H9 (cell line): ENCODE data around the gene MFN2. TPM values are rescaled to one million over a fixed set of nuclear protein-coding genes. Genes with fewer than 3 reads are reported as not detected.

ENCODE experiments used
- DNase-seq: peaks from one replicate; pipeline ENCODE4 v3.0.0-alpha.2; 2017
- H2AFZ ChIP-seq: one replicate; pipeline ENCODE4 v1.6.1; 2013; ENCODE audit warnings: mild to moderate bottlenecking, low read length, control low read depth, moderate library complexity
- H2AK5ac ChIP-seq: 2 replicates; pipeline ENCODE4 v1.6.1; 2013; ENCODE audit warnings: low read length, control low read depth, mixed read lengths; ENCODE audit not compliant: insufficient read length
- H2BK120ac ChIP-seq: one replicate; pipeline ENCODE4 v1.6.1; 2013; ENCODE audit warnings: low read depth, mild to moderate bottlenecking, low read length, control low read depth, inconsistent platforms; ENCODE audit not compliant: poor library complexity, severe bottlenecking
- H2BK12ac ChIP-seq: 2 replicates; pipeline ENCODE4 v1.6.1; 2013; ENCODE audit warnings: low read length, control low read depth, mixed read lengths, low read depth; ENCODE audit not compliant: insufficient read length
- H2BK15ac ChIP-seq: 2 replicates; pipeline ENCODE4 v1.6.1; 2013; ENCODE audit warnings: low read depth, low read length, control low read depth
- H2BK20ac ChIP-seq: one replicate; pipeline ENCODE4 v1.6.1; 2013; ENCODE audit warnings: low read depth, mild to moderate bottlenecking, low read length, control low read depth, inconsistent platforms; ENCODE audit not compliant: poor library complexity, severe bottlenecking
- H2BK5ac ChIP-seq: 2 replicates; pipeline ENCODE4 v1.6.1; 2013; ENCODE audit warnings: low read length, control low read depth, mixed read lengths; ENCODE audit not compliant: insufficient read length
- H3K14ac ChIP-seq: 2 replicates; pipeline ENCODE4 v1.6.1; 2013; ENCODE audit warnings: low read length, control low read depth; ENCODE audit not compliant: insufficient read depth
- H3K18ac ChIP-seq: 2 replicates; pipeline ENCODE4 v1.6.1; 2013; ENCODE audit warnings: low read depth, mild to moderate bottlenecking, mixed read lengths, low read length, control low read depth; ENCODE audit not compliant: insufficient read length
- H3K23ac ChIP-seq: 2 replicates; pipeline ENCODE4 v1.6.1; 2013; ENCODE audit warnings: low read length, control low read depth, mixed read lengths, low read depth; ENCODE audit not compliant: insufficient read length
- H3K23me2 ChIP-seq: 2 replicates; pipeline ENCODE4 v1.6.1; 2013; ENCODE audit warnings: low read depth, mild to moderate bottlenecking, mixed read lengths, low read length, control low read depth; ENCODE audit not compliant: insufficient read length, poor library complexity, severe bottlenecking
- H3K27ac ChIP-seq: 2 replicates; pipeline ENCODE4 v1.5.1; 2013; ENCODE audit warnings: low read length, control low read depth, mixed read lengths, low read depth; ENCODE audit not compliant: insufficient read length
- H3K27me3 ChIP-seq: 2 replicates; pipeline ENCODE4 v1.6.1; 2013; ENCODE audit warnings: low read length, control low read depth, inconsistent platforms; ENCODE audit not compliant: insufficient read depth
- H3K4ac ChIP-seq: 2 replicates; pipeline ENCODE4 v1.6.1; 2013; ENCODE audit warnings: low read depth, mild to moderate bottlenecking, control low read depth, inconsistent platforms, low read length, moderate library complexity
- H3K4me1 ChIP-seq: 2 replicates; pipeline ENCODE4 v1.6.1; 2013; ENCODE audit warnings: low read length, control low read depth, inconsistent platforms; ENCODE audit not compliant: insufficient read depth
- H3K4me2 ChIP-seq: 2 replicates; pipeline ENCODE4 v1.6.1; 2013; ENCODE audit warnings: low read length, control low read depth, mixed read lengths; ENCODE audit not compliant: insufficient read length, insufficient read depth
- H3K56ac ChIP-seq: 2 replicates; pipeline ENCODE4 v1.6.1; 2013; ENCODE audit warnings: low read depth, mild to moderate bottlenecking, mixed read lengths, low read length, control low read depth; ENCODE audit not compliant: insufficient read length
- H3K79me1 ChIP-seq: 2 replicates; pipeline ENCODE4 v1.6.1; 2013; ENCODE audit warnings: low read depth, mild to moderate bottlenecking, moderate library complexity, low read length, control low read depth, inconsistent platforms; ENCODE audit not compliant: insufficient read depth, poor library complexity, severe bottlenecking
- H3K79me2 ChIP-seq: 2 replicates; pipeline ENCODE4 v1.6.1; 2013; ENCODE audit warnings: low read length, control low read depth, inconsistent platforms; ENCODE audit not compliant: insufficient read depth
- H3K9ac ChIP-seq: 2 replicates; pipeline ENCODE4 v1.6.1; 2013; ENCODE audit warnings: low read length, control low read depth, mixed read lengths; ENCODE audit not compliant: insufficient read length; ENCODE audit errors: extremely low read depth
- H3K9me3 ChIP-seq: one replicate; pipeline ENCODE4 v1.6.1; 2013; ENCODE audit warnings: low read depth, low read length, inconsistent platforms; ENCODE audit not compliant: control insufficient read depth
- H3T11ph ChIP-seq: one replicate; pipeline ENCODE4 v1.6.1; 2013; ENCODE audit warnings: mild to moderate bottlenecking, low read length, control low read depth, inconsistent platforms
- H4K20me1 ChIP-seq: one replicate; pipeline ENCODE4 v1.6.1; 2013; ENCODE audit not compliant: control insufficient read depth, insufficient read length, insufficient read depth
- H4K5ac ChIP-seq: 2 replicates; pipeline ENCODE4 v1.6.1; 2013; ENCODE audit warnings: low read depth, mild to moderate bottlenecking, mixed read lengths, low read length, control low read depth; ENCODE audit not compliant: insufficient read length
- H4K8ac ChIP-seq: replicated peaks from 2 replicates; pipeline ENCODE4 v1.6.1; 2013; ENCODE audit warnings: low read length, control low read depth, mixed read lengths, low read depth; ENCODE audit not compliant: insufficient read length
- H4K91ac ChIP-seq: 2 replicates; pipeline ENCODE4 v1.6.1; 2013; ENCODE audit warnings: low read depth, mild to moderate bottlenecking, moderate library complexity, mixed read lengths, low read length, control low read depth; ENCODE audit not compliant: insufficient read length
- H3K27ac Mint-ChIP-seq, 3 experiments: 2 replicates in 2 of 3; 3 replicates in 1 of 3; pipeline ENCODE4 v1.8.0; 2020 to 2021; ENCODE audit warnings: mixed read lengths in 3 of 3, mild to moderate bottlenecking in 1 of 3, moderate library complexity in 1 of 3
- H3K27me3 Mint-ChIP-seq: 2 replicates; pipeline ENCODE4 v1.8.0; 2021; ENCODE audit warnings: low read depth, mild to moderate bottlenecking, moderate library complexity, mixed read lengths
- H3K36me3 Mint-ChIP-seq, 3 experiments: 2 replicates in 2 of 3; 3 replicates in 1 of 3; pipeline ENCODE4 v1.8.0; 2020 to 2021; ENCODE audit warnings: low read depth in 3 of 3, mixed read lengths in 3 of 3; ENCODE audit not compliant: insufficient read depth in 1 of 3
- H3K4me1 Mint-ChIP-seq, 2 experiments: 2 replicates each; pipeline ENCODE4 v1.8.0; 2020; ENCODE audit warnings: mixed read lengths in 2 of 2
- H3K4me3 Mint-ChIP-seq, 2 experiments: 2 replicates in 1 of 2; 3 replicates in 1 of 2; pipeline ENCODE4 v1.8.0; 2020 to 2021; ENCODE audit warnings: mild to moderate bottlenecking in 2 of 2, mixed read lengths in 2 of 2, moderate library complexity in 1 of 2
- H3K9me3 Mint-ChIP-seq, 2 experiments: 2 replicates in 1 of 2; 3 replicates in 1 of 2; pipeline ENCODE4 v1.8.0; 2020; ENCODE audit warnings: mild to moderate bottlenecking in 2 of 2, mixed read lengths in 2 of 2, moderate library complexity in 1 of 2
- CTCF ChIP-seq: fragments of 200-600 bp; sonication (generic); conservative IDR thresholded peaks from 3 replicates; pipeline ENCODE4 v1.8.0; 2021; ENCODE audit warnings: antibody characterized with exemption, mild to moderate bottlenecking
- WGBS: extraction: QIAGEN DNeasy Blood & Tissue Kit; methylation state at CpG from one replicate; pipeline ENCODE4 v1.1.7; 2013; ENCODE audit warnings: missing lambda C conversion rate, low lambda C conversion rate, mixed read lengths; ENCODE audit not compliant: insufficient read length; ENCODE audit errors: extremely low coverage; 5-methylcytosine and 5-hydroxymethylcytosine counted together
- total RNA-seq: library from RNA; stranded (reverse); gene quantifications from 2 replicates; pipeline ENCODE4 v1.2.1, GENCODE V29; 2021

The MFN2 gene
- total RNA-seq, 1 experiment from 2014 or later, result 61.4 TPM

- H2AFZ ChIP-seq, result no peak overlapping the region
- H3K36me3 Mint-ChIP-seq, result peaks cover 0 to 2% (median 0%) of the 10 kb centered on the region in 3 experiments; a peak in 2 of 7 replicates
- H3K4me1 Mint-ChIP-seq, result peaks cover 11 to 21% of the 10 kb centered on the region in 2 experiments
- no peaks in the 10 kb centered on the region for H3K9me3 ChIP-seq
- H2BK15ac ChIP-seq, result no peak overlapping the region
- H3K14ac ChIP-seq, result no peak overlapping the region
- peaks cover 4 to 6% of the 10 kb centered on the region in 2 experiments; a peak in 4 of 5 replicates for H3K9me3 Mint-ChIP-seq
- no peak overlapping the region for H2BK5ac ChIP-seq
- H3K27ac Mint-ChIP-seq, result no peak overlapping the region; a peak in 1 of 7 replicates
- no peaks in the 10 kb centered on the region; the same call in 1 of the 2 replicates for H3K4me1 ChIP-seq
- H3K27me3 ChIP-seq, result peaks cover 2% of the 10 kb centered on the region; the same call in 1 of the 2 replicates
- H2BK20ac ChIP-seq, result no peak overlapping the region
- no peaks in the 10 kb centered on the region for H4K20me1 ChIP-seq
- no peak overlapping the region for H3K18ac ChIP-seq
- no peak overlapping the region for H3K4ac ChIP-seq
- H3K56ac ChIP-seq, result no peak overlapping the region
- no peak for DNase-seq
- H3K4me3 Mint-ChIP-seq, result no peak overlapping the region; a peak in 1 of 5 replicates
- no peak overlapping the region for H3K9ac ChIP-seq
- no peaks in the 10 kb centered on the region for H3K79me2 ChIP-seq
- TF ChIP-seq CTCF, result no peak
- H3K27ac ChIP-seq, result no peak overlapping the region
- no peak overlapping the region for H3K23ac ChIP-seq
- no peak overlapping the region for H4K91ac ChIP-seq
- H3T11ph ChIP-seq, result no peak overlapping the region
- H3K79me1 ChIP-seq, result no peaks in the 10 kb centered on the region
- H3K23me2 ChIP-seq, result peaks cover 16% of the 10 kb centered on the region
- H2BK120ac ChIP-seq, result no peak overlapping the region
- no peak overlapping the region for H2AK5ac ChIP-seq
- no peak overlapping the region for H2BK12ac ChIP-seq
- WGBS, result no CpG with 5 or more reads among the region's 7 CpGs
- H3K4me2 ChIP-seq, result no peak overlapping the region
- no peak overlapping the region for H4K5ac ChIP-seq
- peaks cover 57% of the 10 kb centered on the region for H3K27me3 Mint-ChIP-seq
- H4K8ac ChIP-seq, result no peak overlapping the region
Observed at GRCh38 chr1:12059722-12060464, 79.6 kb downstream of the MFN2 start.
